Measurements from ENCODE around the gene ATP9B. TPM values are rescaled to one million over a fixed set of nuclear protein-coding genes. Genes with fewer than 3 reads are reported as not detected.

The ATP9B gene
- total RNA-seq, 1 donor from 2014 or later, result 22.7 TPM

Other genes with a start within 250 kb of the ATP9B start
- 2.2 and 3.0 TPM in 2 replicates for gene SALL3, start 89.6 kb upstream of the ATP9B start, total RNA-seq